ENCODE measurements around the gene TULP4.
"Not testable (repeated sequence)": the region's sequence is repeated elsewhere in the genome, so short reads cannot be mapped to it uniquely, and the experiment has no call there.

Gene TULP4

GRCh38 chr6:158431036-158431435 lies 118.8 kb downstream of the TULP4 start:
- no peak for DNase-seq

- no peak for DNase-seq
Observed at GRCh38 chr6:158431560-158431959, 119.3 kb downstream of the TULP4 start.

GRCh38 chr6:158437571-158437970 lies 125.3 kb downstream of the TULP4 start:
- no peak for DNase-seq

- no peak for DNase-seq
Observed at GRCh38 chr6:158438226-158438625, 126.0 kb downstream of the TULP4 start.

GRCh38 chr6:158439255-158439654 lies 127.0 kb downstream of the TULP4 start:
- DNase-seq: peak; percentile 80

GRCh38 chr6:158441716-158442215 lies 129.5 kb downstream of the TULP4 start:
- no peak for DNase-seq

- DNase-seq: no peak
Observed at GRCh38 chr6:158442306-158442705, 130.0 kb downstream of the TULP4 start.

- DNase-seq: no peak
Observed at GRCh38 chr6:158445426-158446085, 133.3 kb downstream of the TULP4 start.

- no peak for DNase-seq
Observed at GRCh38 chr6:158448856-158449255, 136.6 kb downstream of the TULP4 start.

GRCh38 chr6:158452191-158452590 lies 139.9 kb downstream of the TULP4 start:
- DNase-seq: no peak

GRCh38 chr6:158457131-158457530 lies 144.9 kb downstream of the TULP4 start:
- no peak for DNase-seq

- DNase-seq: no peak
Observed at GRCh38 chr6:158457616-158458278, 145.5 kb downstream of the TULP4 start.

GRCh38 chr6:158459726-158460125 lies 147.5 kb downstream of the TULP4 start:
- DNase-seq: no peak

- peak; percentile 29 for DNase-seq
Observed at GRCh38 chr6:158460602-158461169, 148.4 kb downstream of the TULP4 start.

GRCh38 chr6:158461954-158462353 lies 149.7 kb downstream of the TULP4 start:
- peak; percentile 19 for DNase-seq

- DNase-seq: no peak
Observed at GRCh38 chr6:158464483-158464882, 152.2 kb downstream of the TULP4 start.

- no peak for DNase-seq
Observed at GRCh38 chr6:158465257-158465656, 153.0 kb downstream of the TULP4 start.

- DNase-seq: no peak
Observed at GRCh38 chr6:158465747-158466146, 153.5 kb downstream of the TULP4 start.

- DNase-seq: no peak
Observed at GRCh38 chr6:158467923-158468322, 155.7 kb downstream of the TULP4 start.

- DNase-seq: no peak
Observed at GRCh38 chr6:158468666-158469065, 156.4 kb downstream of the TULP4 start.

GRCh38 chr6:158470023-158470422 lies 157.8 kb downstream of the TULP4 start:
- not testable (repeated sequence) for DNase-seq

GRCh38 chr6:158471339-158471738 lies 159.1 kb downstream of the TULP4 start:
- peak; percentile 79 for DNase-seq

- DNase-seq: no peak
Observed at GRCh38 chr6:158472447-158472846, 160.2 kb downstream of the TULP4 start.

GRCh38 chr6:158474961-158475343 lies 162.7 kb downstream of the TULP4 start:
- no peak for DNase-seq
